HepG2 (cell line): ENCODE data around the gene C3orf70. TPM values are rescaled to one million over a fixed set of nuclear protein-coding genes. Genes with fewer than 3 reads are reported as not detected.

ENCODE experiments used
- ARID5B ChIP-seq: IDR thresholded peaks from 2 replicates; pipeline ENCODE4 v1.4.0; 2020; ENCODE audit warnings: mild to moderate bottlenecking, missing genetic modification reagents
- KDM2A ChIP-seq: sonication (generic); formaldehyde crosslinking; IDR thresholded peaks from 2 replicates; pipeline ENCODE4 v1.4.0; 2020; ENCODE audit warnings: low read depth, missing genetic modification reagents, borderline replicate concordance
- NR2F6 ChIP-seq, 2 experiments: IDR thresholded peaks; 2 replicates each; pipeline ENCODE4 v1.6.1; 2016; ENCODE audit warnings: antibody characterized with exemption in 1 of 2, mild to moderate bottlenecking in 1 of 2
- SOX13 ChIP-seq, 3 experiments: fragments of 450-650 bp in 1 of 3; sonication (generic) in 1 of 3; formaldehyde crosslinking in 1 of 3; IDR thresholded peaks in 2 of 3; conservative IDR thresholded peaks in 1 of 3; 2 replicates each; pipeline versions ENCODE4 v1.5.0 to v1.6.1; 2016 to 2020; ENCODE audit warnings: antibody characterized with exemption in 1 of 3, mild to moderate bottlenecking in 1 of 3, missing compliant biosample characterization in 1 of 3, missing genetic modification reagents in 1 of 3, moderate library complexity in 1 of 3
- ZNF260 ChIP-seq: sonication (generic); formaldehyde crosslinking; IDR thresholded peaks from 2 replicates; pipeline ENCODE4 v1.4.0; 2020; ENCODE audit warnings: missing genetic modification reagents, low read depth, mild to moderate bottlenecking, borderline replicate concordance
- ZNF281 ChIP-seq: sonication (generic); formaldehyde crosslinking; IDR thresholded peaks from 2 replicates; pipeline ENCODE4 v1.4.0; 2020; ENCODE audit warnings: missing genetic modification reagents, borderline replicate concordance
- ZNF3 ChIP-seq: IDR thresholded peaks from 2 replicates; pipeline ENCODE4 v1.7.0; 2017; ENCODE audit warnings: inconsistent platforms
- polyA plus RNA-seq, 8 experiments: library from polyadenylated mRNA; depleted of rRNA in 3 of 8; stranded (reverse) in 7 of 8; unstranded in 1 of 8; fragments of >200 nt; fragmentation: Illumina TruSeq in 4 of 8; extraction: Trizol in 4 of 8; gene quantifications; 2 replicates each; pipeline versions ENCODE4 v1.2.1 to v1.2.3, GENCODE V29; 2011 to 2016; ENCODE audit warnings: low read depth in 4 of 8, missing spikeins in 1 of 8, mixed read lengths in 1 of 8; ENCODE audit not compliant: insufficient read depth in 1 of 8
- total RNA-seq, 5 experiments: library from RNA; depleted of rRNA; stranded (reverse); fragments of >200 nt; fragmentation: Illumina TruSeq; extraction: Trizol; gene quantifications; 2 replicates each; pipeline ENCODE4 v1.2.3, GENCODE V29; 2016; ENCODE audit warnings: low read depth in 1 of 5

Gene C3orf70
- total and polyA plus RNA-seq, 2 of the 13 experiments (the other 11 are each of a cell fraction or from before 2014, with no cell fraction given) = 0.79 to 2.4 TPM

- peak; percentile 74 for TF ChIP-seq SOX13 (IDR thresholded peaks at IDR 0.05)
- TF ChIP-seq SOX13 (CRISPR knock-in tag; conservative IDR thresholded peaks at IDR 0.05 in 1 of 2, IDR thresholded peaks at IDR 0.05 in 1 of 2) = peak in 1 of 2 experiments; percentile 94; a peak in 2 of 4 replicates
- peak; percentile 31; the same call in 1 of the 2 replicates for TF ChIP-seq ARID5B (CRISPR knock-in tag)
- no peak for TF ChIP-seq KDM2A (CRISPR knock-in tag)
- no peak for TF ChIP-seq ZNF281
- no peak for TF ChIP-seq NR2F6 (IDR thresholded peaks at IDR 0.05)
- TF ChIP-seq NR2F6 (CRISPR knock-in tag; IDR thresholded peaks at IDR 0.05) = no peak
- TF ChIP-seq ZNF260 (CRISPR knock-in tag) = no peak
- no peak for TF ChIP-seq ZNF3 (CRISPR knock-in tag)
These were observed 23.8 kb downstream of the C3orf70 start (continued) for GRCh38 chr3:185129083-185129482.
